ENCODE results near the gene DGKD. TPM values are rescaled to one million over a fixed set of nuclear protein-coding genes. Genes with fewer than 3 reads are reported as not detected.

DGKD gene
- total RNA-seq, 1 experiment from 2014 or later = 41.4 TPM

DNA sequence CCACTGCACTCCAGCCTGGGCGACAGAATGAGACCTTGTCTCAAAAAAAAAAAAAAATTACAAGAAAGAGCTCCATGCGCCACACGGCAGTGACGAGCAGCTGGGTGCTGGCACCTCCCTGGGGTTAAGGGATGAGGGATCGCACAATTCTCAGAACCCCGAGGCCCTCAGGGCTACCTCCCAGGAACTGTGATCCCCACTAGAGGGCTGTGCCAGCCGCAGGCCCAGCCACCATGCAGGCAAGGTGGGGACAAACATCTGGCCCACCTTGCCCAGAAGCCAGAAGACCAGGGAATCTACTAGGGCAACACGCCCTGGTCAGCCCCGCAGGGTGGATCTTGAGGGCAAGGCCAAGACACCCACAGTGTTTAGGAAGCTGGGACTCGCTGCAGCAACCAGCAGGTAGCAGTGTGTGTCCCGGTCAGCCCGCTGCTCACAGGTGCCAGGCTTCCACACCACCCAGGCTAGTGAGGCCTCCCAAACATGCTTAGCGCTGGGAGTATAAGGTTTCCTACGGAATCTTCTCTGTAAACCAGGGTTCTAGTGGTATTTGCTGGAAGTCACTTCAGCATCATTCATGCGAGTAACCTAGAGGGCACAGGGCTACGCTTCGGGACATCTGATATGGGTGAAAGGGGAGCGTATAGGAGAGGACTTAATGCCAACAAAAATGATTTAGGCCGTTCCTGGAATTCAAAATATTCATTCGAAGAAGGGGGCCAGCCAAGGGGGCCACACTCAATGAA is 39.9 kb upstream of the DGKD start (continued):
- TF ChIP-seq, protein P1, sequence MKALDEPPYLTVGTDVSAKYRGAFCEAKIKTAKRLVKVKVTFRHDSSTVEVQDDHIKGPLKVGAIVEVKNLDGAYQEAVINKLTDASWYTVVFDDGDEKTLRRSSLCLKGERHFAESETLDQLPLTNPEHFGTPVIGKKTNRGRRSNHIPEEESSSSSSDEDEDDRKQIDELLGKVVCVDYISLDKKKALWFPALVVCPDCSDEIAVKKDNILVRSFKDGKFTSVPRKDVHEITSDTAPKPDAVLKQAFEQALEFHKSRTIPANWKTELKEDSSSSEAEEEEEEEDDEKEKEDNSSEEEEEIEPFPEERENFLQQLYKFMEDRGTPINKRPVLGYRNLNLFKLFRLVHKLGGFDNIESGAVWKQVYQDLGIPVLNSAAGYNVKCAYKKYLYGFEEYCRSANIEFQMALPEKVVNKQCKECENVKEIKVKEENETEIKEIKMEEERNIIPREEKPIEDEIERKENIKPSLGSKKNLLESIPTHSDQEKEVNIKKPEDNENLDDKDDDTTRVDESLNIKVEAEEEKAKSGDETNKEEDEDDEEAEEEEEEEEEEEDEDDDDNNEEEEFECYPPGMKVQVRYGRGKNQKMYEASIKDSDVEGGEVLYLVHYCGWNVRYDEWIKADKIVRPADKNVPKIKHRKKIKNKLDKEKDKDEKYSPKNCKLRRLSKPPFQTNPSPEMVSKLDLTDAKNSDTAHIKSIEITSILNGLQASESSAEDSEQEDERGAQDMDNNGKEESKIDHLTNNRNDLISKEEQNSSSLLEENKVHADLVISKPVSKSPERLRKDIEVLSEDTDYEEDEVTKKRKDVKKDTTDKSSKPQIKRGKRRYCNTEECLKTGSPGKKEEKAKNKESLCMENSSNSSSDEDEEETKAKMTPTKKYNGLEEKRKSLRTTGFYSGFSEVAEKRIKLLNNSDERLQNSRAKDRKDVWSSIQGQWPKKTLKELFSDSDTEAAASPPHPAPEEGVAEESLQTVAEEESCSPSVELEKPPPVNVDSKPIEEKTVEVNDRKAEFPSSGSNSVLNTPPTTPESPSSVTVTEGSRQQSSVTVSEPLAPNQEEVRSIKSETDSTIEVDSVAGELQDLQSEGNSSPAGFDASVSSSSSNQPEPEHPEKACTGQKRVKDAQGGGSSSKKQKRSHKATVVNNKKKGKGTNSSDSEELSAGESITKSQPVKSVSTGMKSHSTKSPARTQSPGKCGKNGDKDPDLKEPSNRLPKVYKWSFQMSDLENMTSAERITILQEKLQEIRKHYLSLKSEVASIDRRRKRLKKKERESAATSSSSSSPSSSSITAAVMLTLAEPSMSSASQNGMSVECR (CRISPR knock-in tag; IDR thresholded peaks at IDR 0.05; ENCODE audit: borderline replicate concordance) = no peak
- TF ChIP-seq ZNF423 (CRISPR knock-in tag; IDR thresholded peaks at IDR 0.05) = no peak
- TF ChIP-seq, protein P2, sequence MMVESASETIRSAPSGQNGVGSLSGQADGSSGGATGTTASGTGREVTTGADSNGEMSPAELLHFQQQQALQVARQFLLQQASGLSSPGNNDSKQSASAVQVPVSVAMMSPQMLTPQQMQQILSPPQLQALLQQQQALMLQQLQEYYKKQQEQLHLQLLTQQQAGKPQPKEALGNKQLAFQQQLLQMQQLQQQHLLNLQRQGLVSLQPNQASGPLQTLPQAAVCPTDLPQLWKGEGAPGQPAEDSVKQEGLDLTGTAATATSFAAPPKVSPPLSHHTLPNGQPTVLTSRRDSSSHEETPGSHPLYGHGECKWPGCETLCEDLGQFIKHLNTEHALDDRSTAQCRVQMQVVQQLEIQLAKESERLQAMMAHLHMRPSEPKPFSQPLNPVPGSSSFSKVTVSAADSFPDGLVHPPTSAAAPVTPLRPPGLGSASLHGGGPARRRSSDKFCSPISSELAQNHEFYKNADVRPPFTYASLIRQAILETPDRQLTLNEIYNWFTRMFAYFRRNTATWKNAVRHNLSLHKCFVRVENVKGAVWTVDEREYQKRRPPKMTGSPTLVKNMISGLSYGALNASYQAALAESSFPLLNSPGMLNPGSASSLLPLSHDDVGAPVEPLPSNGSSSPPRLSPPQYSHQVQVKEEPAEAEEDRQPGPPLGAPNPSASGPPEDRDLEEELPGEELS (CRISPR knock-in tag; IDR thresholded peaks at IDR 0.05) = no peak
- TF ChIP-seq, protein P3, sequence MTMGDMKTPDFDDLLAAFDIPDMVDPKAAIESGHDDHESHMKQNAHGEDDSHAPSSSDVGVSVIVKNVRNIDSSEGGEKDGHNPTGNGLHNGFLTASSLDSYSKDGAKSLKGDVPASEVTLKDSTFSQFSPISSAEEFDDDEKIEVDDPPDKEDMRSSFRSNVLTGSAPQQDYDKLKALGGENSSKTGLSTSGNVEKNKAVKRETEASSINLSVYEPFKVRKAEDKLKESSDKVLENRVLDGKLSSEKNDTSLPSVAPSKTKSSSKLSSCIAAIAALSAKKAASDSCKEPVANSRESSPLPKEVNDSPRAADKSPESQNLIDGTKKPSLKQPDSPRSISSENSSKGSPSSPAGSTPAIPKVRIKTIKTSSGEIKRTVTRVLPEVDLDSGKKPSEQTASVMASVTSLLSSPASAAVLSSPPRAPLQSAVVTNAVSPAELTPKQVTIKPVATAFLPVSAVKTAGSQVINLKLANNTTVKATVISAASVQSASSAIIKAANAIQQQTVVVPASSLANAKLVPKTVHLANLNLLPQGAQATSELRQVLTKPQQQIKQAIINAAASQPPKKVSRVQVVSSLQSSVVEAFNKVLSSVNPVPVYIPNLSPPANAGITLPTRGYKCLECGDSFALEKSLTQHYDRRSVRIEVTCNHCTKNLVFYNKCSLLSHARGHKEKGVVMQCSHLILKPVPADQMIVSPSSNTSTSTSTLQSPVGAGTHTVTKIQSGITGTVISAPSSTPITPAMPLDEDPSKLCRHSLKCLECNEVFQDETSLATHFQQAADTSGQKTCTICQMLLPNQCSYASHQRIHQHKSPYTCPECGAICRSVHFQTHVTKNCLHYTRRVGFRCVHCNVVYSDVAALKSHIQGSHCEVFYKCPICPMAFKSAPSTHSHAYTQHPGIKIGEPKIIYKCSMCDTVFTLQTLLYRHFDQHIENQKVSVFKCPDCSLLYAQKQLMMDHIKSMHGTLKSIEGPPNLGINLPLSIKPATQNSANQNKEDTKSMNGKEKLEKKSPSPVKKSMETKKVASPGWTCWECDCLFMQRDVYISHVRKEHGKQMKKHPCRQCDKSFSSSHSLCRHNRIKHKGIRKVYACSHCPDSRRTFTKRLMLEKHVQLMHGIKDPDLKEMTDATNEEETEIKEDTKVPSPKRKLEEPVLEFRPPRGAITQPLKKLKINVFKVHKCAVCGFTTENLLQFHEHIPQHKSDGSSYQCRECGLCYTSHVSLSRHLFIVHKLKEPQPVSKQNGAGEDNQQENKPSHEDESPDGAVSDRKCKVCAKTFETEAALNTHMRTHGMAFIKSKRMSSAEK (CRISPR knock-in tag; IDR thresholded peaks at IDR 0.05; ENCODE audit: borderline replicate concordance) = no peak
- TF ChIP-seq, protein P4, sequence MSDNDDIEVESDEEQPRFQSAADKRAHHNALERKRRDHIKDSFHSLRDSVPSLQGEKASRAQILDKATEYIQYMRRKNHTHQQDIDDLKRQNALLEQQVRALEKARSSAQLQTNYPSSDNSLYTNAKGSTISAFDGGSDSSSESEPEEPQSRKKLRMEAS (CRISPR knock-in tag; IDR thresholded peaks at IDR 0.05) = no peak
- TF ChIP-seq SMAD4 (CRISPR knock-in tag; IDR thresholded peaks at IDR 0.05) = no peak
- no peak for TF ChIP-seq RELA (CRISPR knock-in tag; IDR thresholded peaks at IDR 0.05; ENCODE audit: borderline replicate concordance)
- TF ChIP-seq, protein P5, sequence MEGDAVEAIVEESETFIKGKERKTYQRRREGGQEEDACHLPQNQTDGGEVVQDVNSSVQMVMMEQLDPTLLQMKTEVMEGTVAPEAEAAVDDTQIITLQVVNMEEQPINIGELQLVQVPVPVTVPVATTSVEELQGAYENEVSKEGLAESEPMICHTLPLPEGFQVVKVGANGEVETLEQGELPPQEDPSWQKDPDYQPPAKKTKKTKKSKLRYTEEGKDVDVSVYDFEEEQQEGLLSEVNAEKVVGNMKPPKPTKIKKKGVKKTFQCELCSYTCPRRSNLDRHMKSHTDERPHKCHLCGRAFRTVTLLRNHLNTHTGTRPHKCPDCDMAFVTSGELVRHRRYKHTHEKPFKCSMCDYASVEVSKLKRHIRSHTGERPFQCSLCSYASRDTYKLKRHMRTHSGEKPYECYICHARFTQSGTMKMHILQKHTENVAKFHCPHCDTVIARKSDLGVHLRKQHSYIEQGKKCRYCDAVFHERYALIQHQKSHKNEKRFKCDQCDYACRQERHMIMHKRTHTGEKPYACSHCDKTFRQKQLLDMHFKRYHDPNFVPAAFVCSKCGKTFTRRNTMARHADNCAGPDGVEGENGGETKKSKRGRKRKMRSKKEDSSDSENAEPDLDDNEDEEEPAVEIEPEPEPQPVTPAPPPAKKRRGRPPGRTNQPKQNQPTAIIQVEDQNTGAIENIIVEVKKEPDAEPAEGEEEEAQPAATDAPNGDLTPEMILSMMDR (IDR thresholded peaks at IDR 0.05) = no peak

DNA sequence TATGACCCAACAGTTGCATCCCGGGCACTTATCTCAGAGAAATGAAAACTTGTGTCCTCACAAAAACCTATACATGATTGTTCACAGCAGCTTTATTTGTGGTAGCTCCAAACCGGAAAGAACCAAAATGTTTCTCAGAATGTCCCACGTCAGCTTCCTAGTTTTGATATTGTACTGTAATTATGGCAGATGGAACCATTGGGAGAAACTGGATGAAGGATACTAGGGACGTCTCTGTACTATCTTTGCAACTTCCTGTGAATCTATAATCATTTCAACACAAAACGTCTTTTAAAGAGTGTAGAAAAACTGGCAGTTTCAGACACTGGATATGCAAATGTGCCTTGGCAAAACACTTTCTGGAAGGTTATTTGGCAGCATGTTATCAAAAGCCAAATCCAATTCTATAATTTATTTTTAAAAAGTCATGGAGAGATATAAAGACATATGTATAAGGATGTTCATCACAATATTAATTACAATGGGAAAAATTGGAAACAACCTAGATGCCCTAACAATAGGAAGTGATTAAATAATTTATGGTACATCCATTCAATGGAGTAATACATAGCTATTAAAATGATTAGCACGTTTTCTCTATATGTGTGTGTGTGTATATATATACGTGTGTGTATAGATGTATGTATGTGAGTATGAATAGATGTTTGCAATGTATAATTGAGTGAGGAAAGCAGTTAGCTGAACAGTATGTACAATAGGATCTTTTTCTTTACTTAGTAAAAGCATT is 36.9 kb upstream of the DGKD start:
- Mint-ChIP-seq H3K36me3 (no peaks in the 10 kb centered on the region), H3K4me1 (no peaks in the 10 kb centered on the region), H3K27ac (no peak overlapping the region), H3K9me3 (no peaks in the 10 kb centered on the region), H3K27me3 (ENCODE audit: low read depth) (no peaks in the 10 kb centered on the region), H3K4me3 (no peak overlapping the region)
- ATAC-seq (no peak), DNase-seq (ENCODE audit: low spot score) (no peak)
- ChIA-PET POLR2A (no interaction called here), CTCF (interaction anchor here (1.1 kb wide), 1 partner anchor 37 kb away, joined by 11 read pairs; the partner anchor contains the start of gene DGKD)
- no peak for TF ChIP-seq SMAD4 (CRISPR knock-in tag; IDR thresholded peaks at IDR 0.05)
- TF ChIP-seq, protein P3 (CRISPR knock-in tag; IDR thresholded peaks at IDR 0.05; ENCODE audit: borderline replicate concordance) = no peak
- TF ChIP-seq, protein P6, sequence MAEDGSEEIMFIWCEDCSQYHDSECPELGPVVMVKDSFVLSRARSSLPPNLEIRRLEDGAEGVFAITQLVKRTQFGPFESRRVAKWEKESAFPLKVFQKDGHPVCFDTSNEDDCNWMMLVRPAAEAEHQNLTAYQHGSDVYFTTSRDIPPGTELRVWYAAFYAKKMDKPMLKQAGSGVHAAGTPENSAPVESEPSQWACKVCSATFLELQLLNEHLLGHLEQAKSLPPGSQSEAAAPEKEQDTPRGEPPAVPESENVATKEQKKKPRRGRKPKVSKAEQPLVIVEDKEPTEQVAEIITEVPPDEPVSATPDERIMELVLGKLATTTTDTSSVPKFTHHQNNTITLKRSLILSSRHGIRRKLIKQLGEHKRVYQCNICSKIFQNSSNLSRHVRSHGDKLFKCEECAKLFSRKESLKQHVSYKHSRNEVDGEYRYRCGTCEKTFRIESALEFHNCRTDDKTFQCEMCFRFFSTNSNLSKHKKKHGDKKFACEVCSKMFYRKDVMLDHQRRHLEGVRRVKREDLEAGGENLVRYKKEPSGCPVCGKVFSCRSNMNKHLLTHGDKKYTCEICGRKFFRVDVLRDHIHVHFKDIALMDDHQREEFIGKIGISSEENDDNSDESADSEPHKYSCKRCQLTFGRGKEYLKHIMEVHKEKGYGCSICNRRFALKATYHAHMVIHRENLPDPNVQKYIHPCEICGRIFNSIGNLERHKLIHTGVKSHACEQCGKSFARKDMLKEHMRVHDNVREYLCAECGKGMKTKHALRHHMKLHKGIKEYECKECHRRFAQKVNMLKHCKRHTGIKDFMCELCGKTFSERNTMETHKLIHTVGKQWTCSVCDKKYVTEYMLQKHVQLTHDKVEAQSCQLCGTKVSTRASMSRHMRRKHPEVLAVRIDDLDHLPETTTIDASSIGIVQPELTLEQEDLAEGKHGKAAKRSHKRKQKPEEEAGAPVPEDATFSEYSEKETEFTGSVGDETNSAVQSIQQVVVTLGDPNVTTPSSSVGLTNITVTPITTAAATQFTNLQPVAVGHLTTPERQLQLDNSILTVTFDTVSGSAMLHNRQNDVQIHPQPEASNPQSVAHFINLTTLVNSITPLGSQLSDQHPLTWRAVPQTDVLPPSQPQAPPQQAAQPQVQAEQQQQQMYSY (CRISPR knock-in tag; IDR thresholded peaks at IDR 0.05) = no peak
